H9 (cell line): ENCODE measurements around the gene TFAP2D. TPM values are rescaled to one million over a fixed set of nuclear protein-coding genes. Genes with fewer than 3 reads are reported as not detected.

Experiments
- DNase-seq: peaks from one replicate; pipeline ENCODE4 v3.0.0-alpha.2; 2017
- H2AFZ ChIP-seq: one replicate; pipeline ENCODE4 v1.6.1; 2013; ENCODE audit warnings: mild to moderate bottlenecking, low read length, control low read depth, moderate library complexity
- H2AK5ac ChIP-seq: 2 replicates; pipeline ENCODE4 v1.6.1; 2013; ENCODE audit warnings: low read length, control low read depth, mixed read lengths; ENCODE audit not compliant: insufficient read length
- H2BK120ac ChIP-seq: one replicate; pipeline ENCODE4 v1.6.1; 2013; ENCODE audit warnings: low read depth, mild to moderate bottlenecking, low read length, control low read depth, inconsistent platforms; ENCODE audit not compliant: poor library complexity, severe bottlenecking
- H2BK12ac ChIP-seq: 2 replicates; pipeline ENCODE4 v1.6.1; 2013; ENCODE audit warnings: low read length, control low read depth, mixed read lengths, low read depth; ENCODE audit not compliant: insufficient read length
- H2BK15ac ChIP-seq: 2 replicates; pipeline ENCODE4 v1.6.1; 2013; ENCODE audit warnings: low read depth, low read length, control low read depth
- H2BK20ac ChIP-seq: one replicate; pipeline ENCODE4 v1.6.1; 2013; ENCODE audit warnings: low read depth, mild to moderate bottlenecking, low read length, control low read depth, inconsistent platforms; ENCODE audit not compliant: poor library complexity, severe bottlenecking
- H2BK5ac ChIP-seq: 2 replicates; pipeline ENCODE4 v1.6.1; 2013; ENCODE audit warnings: low read length, control low read depth, mixed read lengths; ENCODE audit not compliant: insufficient read length
- H3K14ac ChIP-seq: 2 replicates; pipeline ENCODE4 v1.6.1; 2013; ENCODE audit warnings: low read length, control low read depth; ENCODE audit not compliant: insufficient read depth
- H3K18ac ChIP-seq: 2 replicates; pipeline ENCODE4 v1.6.1; 2013; ENCODE audit warnings: low read depth, mild to moderate bottlenecking, mixed read lengths, low read length, control low read depth; ENCODE audit not compliant: insufficient read length
- H3K23ac ChIP-seq: 2 replicates; pipeline ENCODE4 v1.6.1; 2013; ENCODE audit warnings: low read length, control low read depth, mixed read lengths, low read depth; ENCODE audit not compliant: insufficient read length
- H3K23me2 ChIP-seq: 2 replicates; pipeline ENCODE4 v1.6.1; 2013; ENCODE audit warnings: low read depth, mild to moderate bottlenecking, mixed read lengths, low read length, control low read depth; ENCODE audit not compliant: insufficient read length, poor library complexity, severe bottlenecking
- H3K27ac ChIP-seq: 2 replicates; pipeline ENCODE4 v1.5.1; 2013; ENCODE audit warnings: low read length, control low read depth, mixed read lengths, low read depth; ENCODE audit not compliant: insufficient read length
- H3K27me3 ChIP-seq: 2 replicates; pipeline ENCODE4 v1.6.1; 2013; ENCODE audit warnings: low read length, control low read depth, inconsistent platforms; ENCODE audit not compliant: insufficient read depth
- H3K4ac ChIP-seq: 2 replicates; pipeline ENCODE4 v1.6.1; 2013; ENCODE audit warnings: low read depth, mild to moderate bottlenecking, control low read depth, inconsistent platforms, low read length, moderate library complexity
- H3K4me1 ChIP-seq: 2 replicates; pipeline ENCODE4 v1.6.1; 2013; ENCODE audit warnings: low read length, control low read depth, inconsistent platforms; ENCODE audit not compliant: insufficient read depth
- H3K4me2 ChIP-seq: 2 replicates; pipeline ENCODE4 v1.6.1; 2013; ENCODE audit warnings: low read length, control low read depth, mixed read lengths; ENCODE audit not compliant: insufficient read length, insufficient read depth
- H3K56ac ChIP-seq: 2 replicates; pipeline ENCODE4 v1.6.1; 2013; ENCODE audit warnings: low read depth, mild to moderate bottlenecking, mixed read lengths, low read length, control low read depth; ENCODE audit not compliant: insufficient read length
- H3K79me1 ChIP-seq: 2 replicates; pipeline ENCODE4 v1.6.1; 2013; ENCODE audit warnings: low read depth, mild to moderate bottlenecking, moderate library complexity, low read length, control low read depth, inconsistent platforms; ENCODE audit not compliant: insufficient read depth, poor library complexity, severe bottlenecking
- H3K79me2 ChIP-seq: 2 replicates; pipeline ENCODE4 v1.6.1; 2013; ENCODE audit warnings: low read length, control low read depth, inconsistent platforms; ENCODE audit not compliant: insufficient read depth
- H3K9ac ChIP-seq: 2 replicates; pipeline ENCODE4 v1.6.1; 2013; ENCODE audit warnings: low read length, control low read depth, mixed read lengths; ENCODE audit not compliant: insufficient read length; ENCODE audit errors: extremely low read depth
- H3K9me3 ChIP-seq: one replicate; pipeline ENCODE4 v1.6.1; 2013; ENCODE audit warnings: low read depth, low read length, inconsistent platforms; ENCODE audit not compliant: control insufficient read depth
- H3T11ph ChIP-seq: one replicate; pipeline ENCODE4 v1.6.1; 2013; ENCODE audit warnings: mild to moderate bottlenecking, low read length, control low read depth, inconsistent platforms
- H4K20me1 ChIP-seq: one replicate; pipeline ENCODE4 v1.6.1; 2013; ENCODE audit not compliant: control insufficient read depth, insufficient read length, insufficient read depth
- H4K5ac ChIP-seq: 2 replicates; pipeline ENCODE4 v1.6.1; 2013; ENCODE audit warnings: low read depth, mild to moderate bottlenecking, mixed read lengths, low read length, control low read depth; ENCODE audit not compliant: insufficient read length
- H4K8ac ChIP-seq: replicated peaks from 2 replicates; pipeline ENCODE4 v1.6.1; 2013; ENCODE audit warnings: low read length, control low read depth, mixed read lengths, low read depth; ENCODE audit not compliant: insufficient read length
- H4K91ac ChIP-seq: 2 replicates; pipeline ENCODE4 v1.6.1; 2013; ENCODE audit warnings: low read depth, mild to moderate bottlenecking, moderate library complexity, mixed read lengths, low read length, control low read depth; ENCODE audit not compliant: insufficient read length
- H3K27ac Mint-ChIP-seq, 3 experiments: 2 replicates in 2 of 3; 3 replicates in 1 of 3; pipeline ENCODE4 v1.8.0; 2020 to 2021; ENCODE audit warnings: mixed read lengths in 3 of 3, mild to moderate bottlenecking in 1 of 3, moderate library complexity in 1 of 3
- H3K27me3 Mint-ChIP-seq: 2 replicates; pipeline ENCODE4 v1.8.0; 2021; ENCODE audit warnings: low read depth, mild to moderate bottlenecking, moderate library complexity, mixed read lengths
- H3K36me3 Mint-ChIP-seq, 3 experiments: 2 replicates in 2 of 3; 3 replicates in 1 of 3; pipeline ENCODE4 v1.8.0; 2020 to 2021; ENCODE audit warnings: low read depth in 3 of 3, mixed read lengths in 3 of 3; ENCODE audit not compliant: insufficient read depth in 1 of 3
- H3K4me1 Mint-ChIP-seq, 2 experiments: 2 replicates each; pipeline ENCODE4 v1.8.0; 2020; ENCODE audit warnings: mixed read lengths in 2 of 2
- H3K4me3 Mint-ChIP-seq, 2 experiments: 2 replicates in 1 of 2; 3 replicates in 1 of 2; pipeline ENCODE4 v1.8.0; 2020 to 2021; ENCODE audit warnings: mild to moderate bottlenecking in 2 of 2, mixed read lengths in 2 of 2, moderate library complexity in 1 of 2
- H3K9me3 Mint-ChIP-seq, 2 experiments: 2 replicates in 1 of 2; 3 replicates in 1 of 2; pipeline ENCODE4 v1.8.0; 2020; ENCODE audit warnings: mild to moderate bottlenecking in 2 of 2, mixed read lengths in 2 of 2, moderate library complexity in 1 of 2
- CTCF ChIP-seq: fragments of 200-600 bp; sonication (generic); conservative IDR thresholded peaks from 3 replicates; pipeline ENCODE4 v1.8.0; 2021; ENCODE audit warnings: antibody characterized with exemption, mild to moderate bottlenecking
- WGBS: extraction: QIAGEN DNeasy Blood & Tissue Kit; methylation state at CpG from one replicate; pipeline ENCODE4 v1.1.7; 2013; ENCODE audit warnings: missing lambda C conversion rate, low lambda C conversion rate, mixed read lengths; ENCODE audit not compliant: insufficient read length; ENCODE audit errors: extremely low coverage; 5-methylcytosine and 5-hydroxymethylcytosine counted together
- total RNA-seq: library from RNA; stranded (reverse); gene quantifications from 2 replicates; pipeline ENCODE4 v1.2.1, GENCODE V29; 2021

The TFAP2D gene
- total RNA-seq, 1 experiment from 2014 or later = not detected

DNA sequence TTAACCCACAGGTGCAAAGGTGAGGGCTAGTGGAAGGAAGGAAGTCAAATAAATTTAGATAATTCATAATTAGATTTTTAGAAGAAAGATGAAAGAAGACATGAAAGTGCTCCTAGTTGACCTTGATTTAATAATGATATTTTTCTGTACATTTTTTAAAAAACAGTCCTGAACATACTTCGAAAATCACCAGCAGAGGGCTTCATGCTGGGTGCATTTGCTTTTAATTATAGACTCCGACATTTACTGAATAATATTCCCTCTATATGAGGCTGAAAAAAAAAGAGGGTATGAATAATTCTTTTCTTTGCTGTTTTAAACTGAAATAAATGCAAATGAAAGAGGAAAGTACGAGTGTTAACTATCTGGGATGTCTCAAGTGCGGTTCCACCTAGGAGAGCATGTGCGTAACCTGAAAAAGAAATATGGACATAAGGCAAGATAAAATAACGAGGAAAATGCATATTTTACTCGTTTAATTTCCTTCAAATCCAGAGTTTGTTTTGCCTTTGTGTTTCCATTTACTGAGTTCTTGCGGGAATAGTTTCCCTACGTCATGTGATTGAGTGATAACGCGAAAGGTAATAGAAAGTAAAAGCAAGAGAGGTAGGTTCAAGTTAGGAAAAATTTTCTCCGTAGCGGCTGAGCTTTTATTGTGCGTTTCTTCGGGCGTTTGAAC lies 102.2 kb downstream of the TFAP2D start:
- peaks cover 0 to 11% (median 0%) of the 10 kb centered on the region in 3 experiments; a peak in 4 of 7 replicates for H3K36me3 Mint-ChIP-seq
- H3K27ac Mint-ChIP-seq = no peak overlapping the region
- peaks cover 7% of the 10 kb centered on the region for H3K23me2 ChIP-seq

More for the DNA sequence above, 102.2 kb downstream of the TFAP2D start:
- H3K9me3 Mint-ChIP-seq = peaks cover 6 to 13% of the 10 kb centered on the region in 2 experiments
- Histone ChIP-seq H3K9me3 (no peaks in the 10 kb centered on the region), H3K23ac (no peak overlapping the region), H4K91ac (no peak overlapping the region), H3K4me2 (peak overlapping the region; percentile 27), H3K56ac (no peak overlapping the region), H4K8ac (no peak overlapping the region), H3K14ac (no peak overlapping the region), H3K27me3 (peaks cover 39% of the 10 kb centered on the region), H2BK5ac (no peak overlapping the region), H2BK20ac (no peak overlapping the region), H4K5ac (no peak overlapping the region), H2AFZ (no peak overlapping the region), H3K4ac (no peak overlapping the region), H3K4me1 (no peaks in the 10 kb centered on the region), H2BK120ac (no peak overlapping the region), H3K9ac (no peak overlapping the region), H3K79me1 (no peaks in the 10 kb centered on the region), H2BK12ac (no peak overlapping the region), H3T11ph (no peak overlapping the region), H3K79me2 (no peaks in the 10 kb centered on the region), H4K20me1 (no peaks in the 10 kb centered on the region), H3K27ac (no peak overlapping the region), H2BK15ac (no peak overlapping the region), H2AK5ac (no peak overlapping the region), H3K18ac (no peak overlapping the region)
- TF ChIP-seq CTCF = no peak
- no CpG with 5 or more reads among the region's 16 CpGs for WGBS
- DNase-seq = no peak
- peaks cover 84% of the 10 kb centered on the region for H3K27me3 Mint-ChIP-seq
- H3K4me3 Mint-ChIP-seq = peak overlapping the region; percentile 54 to 78
- H3K4me1 Mint-ChIP-seq = peaks cover 12 to 22% of the 10 kb centered on the region in 2 experiments
